HCT116 (cell line): Measurements from ENCODE around the gene BICRA. TPM values are rescaled to one million over a fixed set of nuclear protein-coding genes. Genes with fewer than 3 reads are reported as not detected.

Experiments
- ATAC-seq: fragments of 200-7000 bp; cut with Tn5 transposase; 2 replicates; pipeline ENCODE4 v1.9.1; 2020; ENCODE audit warnings: mild to moderate bottlenecking, moderate library complexity
- BruUV-seq: library from RNA; stranded (reverse); fragments of 400-500 nt; replicated peaks from 2 replicates; lab custom pipeline; 2021; lab: Mats Ljungman, UMichigan
- CTCF ChIA-PET: fragments of 300-600 bp; sonication (Branson Sonifier 250); formaldehyde crosslinking; loops from one replicate; lab custom pipeline; 2021; ENCODE audit warnings: antibody characterized with exemption; lab: Charles Lee
- POLR2A ChIA-PET: fragments of 300-600, 350-600 bp; sonication (Branson Sonifier 250); formaldehyde crosslinking; loops from one replicate; lab custom pipeline; 2021; ENCODE audit warnings: antibody characterized with exemption; lab: Charles Lee
- RAD21 ChIA-PET, 2 experiments: fragments of 300-600 bp; sonication (Branson Sonifier 250); formaldehyde crosslinking; loops; one replicate each; lab custom pipeline; 2023; ENCODE audit warnings: low total read pairs in 2 of 2; ENCODE audit not compliant: uncharacterized antibody in 2 of 2, unreplicated experiment in 2 of 2, low non-redundant PET in 1 of 2; lab: Charles Lee
- DNase-seq: peaks from one replicate; pipeline ENCODE4 v3.0.0-alpha.2; 2010; ENCODE audit warnings: low read depth, low spot score
- H2AFZ ChIP-seq: fragments of 200-600 bp; shearing (Covaris generic), sonication (generic); 2 replicates; pipeline ENCODE4 v1.6.1; 2017; ENCODE audit warnings: low read depth, mixed run types, mixed read lengths, antibody characterized with exemption, low read length; ENCODE audit not compliant: poor library complexity, severe bottlenecking
- H3K27ac ChIP-seq: 2 replicates; pipeline ENCODE4 v1.5.1; 2012; ENCODE audit warnings: low read depth, low read length
- H3K27me3 ChIP-seq: fragments of 200-600 bp; sonication (generic); 2 replicates; pipeline ENCODE4 v1.6.1; 2016; ENCODE audit warnings: mixed run types, low read length, mixed read lengths; ENCODE audit not compliant: insufficient read depth
- H3K36me3 ChIP-seq, 2 experiments: fragments of 200-500 bp in 1 of 2; fragments of 200-600 bp in 1 of 2; sonication (Bioruptor generic) in 1 of 2; sonication (generic) in 1 of 2; 2 replicates each; pipeline versions ENCODE4 v1.5.1 to v1.6.1; 2014 to 2016; ENCODE audit warnings: low read length in 2 of 2, inconsistent platforms in 1 of 2, mixed read lengths in 1 of 2, mixed run types in 1 of 2; ENCODE audit not compliant: insufficient read depth in 2 of 2, control insufficient read depth in 1 of 2
- H3K4me1 ChIP-seq, 2 experiments: fragments of 200-600 bp in 1 of 2; sonication (generic) in 1 of 2; 2 replicates each; pipeline versions ENCODE4 v1.5.1 to v1.6.1; 2012 to 2017; ENCODE audit warnings: low read length in 2 of 2, inconsistent platforms in 1 of 2, mild to moderate bottlenecking in 1 of 2, mixed read lengths in 1 of 2, mixed run types in 1 of 2, moderate library complexity in 1 of 2; ENCODE audit not compliant: insufficient read depth in 2 of 2, control insufficient read depth in 1 of 2
- H3K4me2 ChIP-seq: fragments of 200-600 bp; sonication (generic); 2 replicates; pipeline ENCODE4 v1.6.1; 2017; ENCODE audit warnings: mixed run types, low read length, mixed read lengths
- H3K4me3 ChIP-seq, 2 experiments: fragments of 200-600 bp in 1 of 2; sonication (generic) in 1 of 2; replicated peaks in 1 of 2; 2 replicates each; pipeline ENCODE4 v1.5.1; 2011 to 2016; ENCODE audit warnings: low read length in 2 of 2, control low read depth in 1 of 2, low read depth in 1 of 2, mild to moderate bottlenecking in 1 of 2, mixed read lengths in 1 of 2, mixed run types in 1 of 2
- H3K79me2 ChIP-seq: fragments of 200-600 bp; sonication (generic); 2 replicates; pipeline ENCODE4 v1.6.1; 2017; ENCODE audit warnings: mild to moderate bottlenecking, mixed run types, low read length, moderate library complexity, mixed read lengths; ENCODE audit not compliant: insufficient read depth
- H3K9ac ChIP-seq: fragments of 200-600 bp; sonication (generic); 2 replicates; pipeline ENCODE4 v1.6.1; 2016; ENCODE audit warnings: low read length, mixed read lengths
- H3K9me2 ChIP-seq: fragments of 200-600 bp; sonication (generic), shearing (Covaris generic); 2 replicates; pipeline ENCODE4 v1.6.1; 2017; ENCODE audit warnings: mixed run types, mild to moderate bottlenecking, moderate library complexity; ENCODE audit not compliant: insufficient read depth
- H3K9me3 ChIP-seq, 2 experiments: fragments of 200-500 bp in 1 of 2; fragments of 200-600 bp in 1 of 2; sonication (Bioruptor generic) in 1 of 2; sonication (generic) in 1 of 2; 2 replicates each; pipeline ENCODE4 v1.6.1; 2014 to 2017; ENCODE audit warnings: low read length in 2 of 2, mixed read lengths in 2 of 2, inconsistent platforms in 1 of 2, low read depth in 1 of 2, mild to moderate bottlenecking in 1 of 2, mixed run types in 1 of 2, moderate library complexity in 1 of 2; ENCODE audit not compliant: control insufficient read depth in 1 of 2, insufficient read depth in 1 of 2
- H4K20me1 ChIP-seq: fragments of 200-600 bp; sonication (generic), shearing (Covaris generic); 2 replicates; pipeline ENCODE4 v1.6.1; 2017; ENCODE audit warnings: mixed run types, mild to moderate bottlenecking, moderate library complexity; ENCODE audit not compliant: insufficient read depth
- CBX3 ChIP-seq: IDR thresholded peaks from 2 replicates; pipeline ENCODE4 v1.6.1; 2012; ENCODE audit warnings: low read depth
- CEBPB ChIP-seq: IDR thresholded peaks from 2 replicates; pipeline ENCODE4 v1.6.1; 2012; ENCODE audit warnings: low read depth
- EGR1 ChIP-seq: IDR thresholded peaks from 2 replicates; pipeline ENCODE4 v1.6.1; 2012; ENCODE audit warnings: low read depth
- EZH2 ChIP-seq: fragments of 200-600 bp; sonication (generic); IDR thresholded peaks from 2 replicates; pipeline ENCODE4 v1.6.1; 2017; ENCODE audit warnings: antibody characterized with exemption, mixed run types
- EZH2phosphoT487 ChIP-seq: fragments of 200-600 bp; IDR thresholded peaks from 2 replicates; pipeline ENCODE4 v1.6.1; 2018; ENCODE audit warnings: antibody characterized with exemption, borderline replicate concordance
- FOSL1 ChIP-seq: IDR thresholded peaks from 2 replicates; pipeline ENCODE4 v1.6.1; 2012; ENCODE audit warnings: low read depth
- JUND ChIP-seq: IDR thresholded peaks from 2 replicates; pipeline ENCODE4 v1.6.1; 2012
- POLR2A ChIP-seq: IDR thresholded peaks from 2 replicates; pipeline ENCODE4 v1.7.0; 2011; ENCODE audit warnings: borderline replicate concordance; ENCODE audit not compliant: insufficient read depth, insufficient read length; ENCODE audit errors: extremely low read depth
- RAD21 ChIP-seq: IDR thresholded peaks from 2 replicates; pipeline ENCODE4 v1.6.1; 2012; ENCODE audit warnings: low read depth, mild to moderate bottlenecking
- REST ChIP-seq: IDR thresholded peaks from 2 replicates; pipeline ENCODE4 v1.6.1; 2012; ENCODE audit warnings: low read depth
- SIN3A ChIP-seq: IDR thresholded peaks from 2 replicates; pipeline ENCODE4 v1.6.1; 2012; ENCODE audit warnings: low read depth
- SRF ChIP-seq: IDR thresholded peaks from 2 replicates; pipeline ENCODE4 v1.6.1; 2012; ENCODE audit warnings: low read depth
- TCF7L2 ChIP-seq: IDR thresholded peaks from 2 replicates; pipeline ENCODE4 v1.7.0; 2011; ENCODE audit warnings: borderline replicate concordance, inconsistent platforms; ENCODE audit not compliant: insufficient read depth, insufficient read length; ENCODE audit errors: extremely low read depth
- YY1 ChIP-seq: IDR thresholded peaks from 2 replicates; pipeline ENCODE4 v1.6.1; 2011; ENCODE audit warnings: low read length, low read depth, moderate library complexity, mild to moderate bottlenecking; ENCODE audit not compliant: insufficient replicate concordance; ENCODE audit errors: extremely low read depth
- ZBTB33 ChIP-seq: IDR thresholded peaks from 2 replicates; pipeline ENCODE4 v1.6.1; 2011; ENCODE audit warnings: mild to moderate bottlenecking, low read length, moderate library complexity; ENCODE audit not compliant: insufficient replicate concordance; ENCODE audit errors: extremely low read depth
- ZFX ChIP-seq: fragments of 450-650 bp; IDR thresholded peaks from 2 replicates; pipeline ENCODE4 v1.6.1; 2017
- ZNF274 ChIP-seq: fragments of 200-500 bp; sonication (Bioruptor generic); IDR thresholded peaks from 2 replicates; pipeline ENCODE4 v1.6.1; 2014; ENCODE audit warnings: mild to moderate bottlenecking, low read depth, low read length, inconsistent platforms
- intact Hi-C: fragments of 100-400 bp; cut with micrococcal nuclease; formaldehyde crosslinking; loops from 2 replicates; pipeline ENCODE4 v1.10.0; 2022
- total RNA-seq: library from RNA; stranded (reverse); gene quantifications from one replicate; pipeline ENCODE4 v1.2.1, GENCODE V29; 2021; ENCODE audit not compliant: unreplicated experiment
- TF ChIP-seq, protein P1 (sequence below): IDR thresholded peaks from 2 replicates; pipeline ENCODE4 v1.6.1; 2012
- TF ChIP-seq, protein P2 (sequence below), 3 experiments: fragments of 200-600 bp in 1 of 3; sonication (generic) in 1 of 3; IDR thresholded peaks in 2 of 3; conservative IDR thresholded peaks in 1 of 3; 2 replicates each; pipeline ENCODE4 v1.5.1; 2012 to 2017; ENCODE audit warnings: low read depth in 2 of 3, low read length in 2 of 3, antibody characterized with exemption in 1 of 3, borderline replicate concordance in 1 of 3, control low read depth in 1 of 3, mild to moderate bottlenecking in 1 of 3, mixed read lengths in 1 of 3, mixed run types in 1 of 3, moderate library complexity in 1 of 3; ENCODE audit not compliant: insufficient read depth in 1 of 3
- TF ChIP-seq, protein P3 (sequence below): IDR thresholded peaks from 2 replicates; pipeline ENCODE4 v1.6.1; 2012

Gene BICRA
- total RNA-seq, 1 experiment from 2014 or later = 11.3 TPM

DNA sequence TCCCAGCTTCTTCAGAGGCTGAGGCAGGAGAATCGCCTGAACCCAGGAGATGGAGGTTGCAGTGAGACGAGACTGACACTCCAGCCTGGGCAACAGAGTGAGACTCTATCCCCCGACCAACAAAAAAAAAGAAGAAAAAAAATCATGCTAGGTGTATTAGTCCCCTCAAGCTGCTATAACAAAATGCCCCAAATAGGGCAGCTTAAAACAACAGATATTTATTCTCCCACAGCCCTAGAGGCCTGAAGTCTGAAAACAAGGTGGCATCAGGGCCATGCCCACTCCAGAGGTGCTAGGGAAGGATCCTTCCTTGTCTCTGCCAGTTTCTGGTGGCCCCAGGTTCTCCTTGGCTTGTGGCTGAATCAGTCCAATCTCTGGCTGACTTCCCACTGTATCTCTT is 95.7 kb downstream of the BICRA start:
- no peak for TF ChIP-seq POLR2A
- TF ChIP-seq EZH2phosphoT487 = no peak
- TF ChIP-seq, protein P1, sequence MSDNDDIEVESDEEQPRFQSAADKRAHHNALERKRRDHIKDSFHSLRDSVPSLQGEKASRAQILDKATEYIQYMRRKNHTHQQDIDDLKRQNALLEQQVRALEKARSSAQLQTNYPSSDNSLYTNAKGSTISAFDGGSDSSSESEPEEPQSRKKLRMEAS = no peak
- no peak for TF ChIP-seq RAD21
- TF ChIP-seq CBX3 = no peak
- no peak for TF ChIP-seq CEBPB
- no peak for TF ChIP-seq TCF7L2
- TF ChIP-seq YY1 = no peak
- no peak for TF ChIP-seq REST
- no peak for TF ChIP-seq FOSL1
- no peak for TF ChIP-seq SRF
- TF ChIP-seq ZBTB33 = no peak
- TF ChIP-seq, protein P2, sequence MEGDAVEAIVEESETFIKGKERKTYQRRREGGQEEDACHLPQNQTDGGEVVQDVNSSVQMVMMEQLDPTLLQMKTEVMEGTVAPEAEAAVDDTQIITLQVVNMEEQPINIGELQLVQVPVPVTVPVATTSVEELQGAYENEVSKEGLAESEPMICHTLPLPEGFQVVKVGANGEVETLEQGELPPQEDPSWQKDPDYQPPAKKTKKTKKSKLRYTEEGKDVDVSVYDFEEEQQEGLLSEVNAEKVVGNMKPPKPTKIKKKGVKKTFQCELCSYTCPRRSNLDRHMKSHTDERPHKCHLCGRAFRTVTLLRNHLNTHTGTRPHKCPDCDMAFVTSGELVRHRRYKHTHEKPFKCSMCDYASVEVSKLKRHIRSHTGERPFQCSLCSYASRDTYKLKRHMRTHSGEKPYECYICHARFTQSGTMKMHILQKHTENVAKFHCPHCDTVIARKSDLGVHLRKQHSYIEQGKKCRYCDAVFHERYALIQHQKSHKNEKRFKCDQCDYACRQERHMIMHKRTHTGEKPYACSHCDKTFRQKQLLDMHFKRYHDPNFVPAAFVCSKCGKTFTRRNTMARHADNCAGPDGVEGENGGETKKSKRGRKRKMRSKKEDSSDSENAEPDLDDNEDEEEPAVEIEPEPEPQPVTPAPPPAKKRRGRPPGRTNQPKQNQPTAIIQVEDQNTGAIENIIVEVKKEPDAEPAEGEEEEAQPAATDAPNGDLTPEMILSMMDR (IDR thresholded peaks at IDR 0.05 in 2 of 3, conservative IDR thresholded peaks at IDR 0.05 in 1 of 3; ENCODE audit: borderline replicate concordance in 1 of 3, insufficient read depth in 1 of 3, low read depth in 2 of 3, low read length in 2 of 3) = no peak
- TF ChIP-seq, protein P3, sequence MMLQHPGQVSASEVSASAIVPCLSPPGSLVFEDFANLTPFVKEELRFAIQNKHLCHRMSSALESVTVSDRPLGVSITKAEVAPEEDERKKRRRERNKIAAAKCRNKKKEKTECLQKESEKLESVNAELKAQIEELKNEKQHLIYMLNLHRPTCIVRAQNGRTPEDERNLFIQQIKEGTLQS = no peak
- TF ChIP-seq ZNF274 = no peak
- no peak for TF ChIP-seq ZFX
- no peak for TF ChIP-seq EGR1
- TF ChIP-seq JUND = no peak
- no peak for TF ChIP-seq EZH2
- TF ChIP-seq SIN3A = no peak
- intact Hi-C loops = no loop called here
- ChIA-PET POLR2A (no interaction called here), RAD21 (no interaction called here), CTCF (interaction anchor here (1.1 to 2.3 kb wide), 4 partner anchors 8 to 270 kb away, joined by 3 to 8 read pairs (median 8); no protein-coding TSS in a partner anchor)
- no peak for DNase-seq
- no peak overlapping the region for H3K4me2 ChIP-seq
- no peaks in the 10 kb centered on the region for H3K79me2 ChIP-seq
- H4K20me1 ChIP-seq = no peaks in the 10 kb centered on the region
- no peak for ATAC-seq
- peaks cover 0 to 11% of the 10 kb centered on the region in 2 experiments; a peak in 2 of 4 replicates for H3K4me1 ChIP-seq
- H3K9me2 ChIP-seq = no peaks in the 10 kb centered on the region
- H2AFZ ChIP-seq = no peak overlapping the region
- H3K9ac ChIP-seq = no peak overlapping the region
- no peak overlapping the region for H3K27ac ChIP-seq
- no peaks in the 10 kb centered on the region for H3K27me3 ChIP-seq
- H3K4me3 ChIP-seq = no peak overlapping the region
- no TSS peak for BruUV-seq
- peaks cover 0 to 10% of the 10 kb centered on the region in 2 experiments; a peak in 2 of 4 replicates for H3K36me3 ChIP-seq
- no peaks in the 10 kb centered on the region for H3K9me3 ChIP-seq
